ENCODE measurements around the gene GPC5. TPM values are rescaled to one million over a fixed set of nuclear protein-coding genes. Genes with fewer than 3 reads are reported as not detected.

GPC5 gene
- total and polyA plus RNA-seq, 2 donors (not counting 3 experiments of a cell fraction or from before 2014, with no cell fraction given) = 0.59 to 0.97 TPM

GRCh38 chr13:92259046-92259445, 860.6 kb downstream of the GPC5 start:
- POLR2A ChIA-PET = no interaction called here
- H3K4me3 ChIP-seq (replicated peaks in 1 of 3; ENCODE audit: insufficient read depth in 1 of 3, low read depth in 1 of 3, low read length in 3 of 3) = no peak overlapping the region
- CTCF ChIA-PET = no interaction called here
- H3K9me3 ChIP-seq (replicated peaks; ENCODE audit: control insufficient read depth, insufficient read depth, low read length) = peaks cover 3% of the 10 kb centered on the region
- H3K4me2 ChIP-seq (ENCODE audit: insufficient read depth, low read length) = no peak overlapping the region
- no peaks in the 10 kb centered on the region for H3K36me3 ChIP-seq (ENCODE audit: control insufficient read depth in 2 of 2, extremely low read depth in 1 of 2, insufficient read depth in 2 of 2, low read length in 2 of 2)
- no peaks in the 10 kb centered on the region for H3K9me1 ChIP-seq (replicated peaks; ENCODE audit: control insufficient read depth, extremely low read depth, insufficient read depth, low read length)
- no peak overlapping the region for H2AFZ ChIP-seq (ENCODE audit: low read depth, low read length)
- FAIRE-seq = no peak
- no peak overlapping the region for H3K9ac ChIP-seq (replicated peaks; ENCODE audit: extremely low read depth, insufficient read depth, low read length)
- no peak overlapping the region for H3K27ac ChIP-seq (ENCODE audit: insufficient read depth, low read depth, low read length)
- no peaks in the 10 kb centered on the region for H3K4me1 ChIP-seq (ENCODE audit: control insufficient read depth, extremely low read depth, insufficient read depth, low read length)
- intact Hi-C loops (cut with micrococcal nuclease) = no loop called here
- dilution Hi-C loops (cut with MboI; ENCODE audit: extremely low pct_ligation_motif_present, low sequenced_read_pairs) = no loop called here
- H3K27me3 ChIP-seq (ENCODE audit: control insufficient read depth in 2 of 2, insufficient read depth in 2 of 2, low read length in 2 of 2) = no peaks in the 10 kb centered on the region
- H4K20me1 ChIP-seq (replicated peaks; ENCODE audit: control insufficient read depth, extremely low read depth, insufficient read depth, low read length) = no peaks in the 10 kb centered on the region
- no peaks in the 10 kb centered on the region for H3K79me2 ChIP-seq (ENCODE audit: control insufficient read depth, insufficient read depth, low read length)
- no TSS peak for BruUV-seq (replicated peaks)
- DNase-seq (ENCODE audit: low read depth, low spot score) = no peak
- TF ChIP-seq POLR2AphosphoS5 (IDR thresholded peaks at IDR 0.05; ENCODE audit: insufficient read depth, low read depth, low read length) (no peak), FOS (IDR thresholded peaks at IDR 0.05; ENCODE audit: borderline replicate concordance, insufficient read depth, low read length) (no peak), JUN (IDR thresholded peaks at IDR 0.05; ENCODE audit: borderline replicate concordance, insufficient read depth, insufficient read length, low read depth) (no peak), GATA2 (IDR thresholded peaks at IDR 0.05; ENCODE audit: insufficient read depth, insufficient read length, low read depth, low read length) (no peak), MYC (IDR thresholded peaks at IDR 0.05; ENCODE audit: low read depth, low read length) (no peak), EZH2 (IDR thresholded peaks at IDR 0.05; ENCODE audit: borderline replicate concordance, low read depth, low read length, severe bottlenecking) (no peak), CTCF (IDR thresholded peaks at IDR 0.05; ENCODE audit: extremely low read depth in 1 of 2, insufficient read depth in 1 of 2, low read depth in 1 of 2, low read length in 2 of 2) (no peak), POLR2A (IDR thresholded peaks at IDR 0.05; ENCODE audit: low read depth, low read length) (no peak)
- TF ChIP-seq, protein P1, sequence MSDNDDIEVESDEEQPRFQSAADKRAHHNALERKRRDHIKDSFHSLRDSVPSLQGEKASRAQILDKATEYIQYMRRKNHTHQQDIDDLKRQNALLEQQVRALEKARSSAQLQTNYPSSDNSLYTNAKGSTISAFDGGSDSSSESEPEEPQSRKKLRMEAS (IDR thresholded peaks at IDR 0.05; ENCODE audit: insufficient read depth, insufficient read length) = no peak

Data from endothelial cell of umbilical vein (primary cell).